Endothelial cell (in vitro differentiated cells): ENCODE results near the gene BCDIN3D. TPM values are rescaled to one million over a fixed set of nuclear protein-coding genes. Genes with fewer than 3 reads are reported as not detected.
"Not testable (repeated sequence)": the region's sequence is repeated elsewhere in the genome, so short reads cannot be mapped to it uniquely, and the experiment has no call there.

Experiments used
- DNase-seq: peaks from one replicate; pipeline ENCODE4 v3.0.0; 2021; ENCODE audit warnings: low spot score
- H3K27ac Mint-ChIP-seq: one replicate; pipeline ENCODE4 v1.8.0; 2021; ENCODE audit warnings: mixed read lengths, inconsistent platforms; ENCODE audit not compliant: unreplicated experiment
- H3K27me3 Mint-ChIP-seq: one replicate; pipeline ENCODE4 v1.8.0; 2021; ENCODE audit warnings: mild to moderate bottlenecking, moderate library complexity, mixed read lengths, inconsistent platforms; ENCODE audit not compliant: unreplicated experiment
- H3K36me3 Mint-ChIP-seq: one replicate; pipeline ENCODE4 v1.8.0; 2021; ENCODE audit warnings: mild to moderate bottlenecking, low read depth, mixed read lengths, inconsistent platforms; ENCODE audit not compliant: unreplicated experiment
- H3K4me1 Mint-ChIP-seq: one replicate; pipeline ENCODE4 v1.8.0; 2021; ENCODE audit warnings: mild to moderate bottlenecking, mixed read lengths, inconsistent platforms; ENCODE audit not compliant: unreplicated experiment
- H3K4me3 Mint-ChIP-seq: one replicate; pipeline ENCODE4 v1.8.0; 2021; ENCODE audit warnings: mild to moderate bottlenecking, mixed read lengths, inconsistent platforms; ENCODE audit not compliant: unreplicated experiment
- H3K9me3 Mint-ChIP-seq: one replicate; pipeline ENCODE4 v1.8.0; 2021; ENCODE audit warnings: mixed read lengths, inconsistent platforms; ENCODE audit not compliant: unreplicated experiment
- total RNA-seq: library from RNA; stranded (reverse); fragmentation: NEBNext Ultra II Directional; extraction: Animal tissue kit (Norgen Biotek cat#: 25700); gene quantifications from one replicate; pipeline ENCODE4 v1.2.1, GENCODE V29; 2021; ENCODE audit not compliant: unreplicated experiment
- TF ChIP-seq, protein P1 (sequence below): fragments of 200-600 bp; sonication (generic); IDR thresholded peaks from one replicate; pipeline ENCODE4 v1.5.0; 2021; ENCODE audit warnings: antibody characterized with exemption; ENCODE audit not compliant: unreplicated experiment

The BCDIN3D gene
- total RNA-seq, 1 donor from 2014 or later, result 2.6 TPM

GRCh38 chr12:49865782-49866135 lies 22.9 kb upstream of the BCDIN3D start:
- TF ChIP-seq, protein P1, sequence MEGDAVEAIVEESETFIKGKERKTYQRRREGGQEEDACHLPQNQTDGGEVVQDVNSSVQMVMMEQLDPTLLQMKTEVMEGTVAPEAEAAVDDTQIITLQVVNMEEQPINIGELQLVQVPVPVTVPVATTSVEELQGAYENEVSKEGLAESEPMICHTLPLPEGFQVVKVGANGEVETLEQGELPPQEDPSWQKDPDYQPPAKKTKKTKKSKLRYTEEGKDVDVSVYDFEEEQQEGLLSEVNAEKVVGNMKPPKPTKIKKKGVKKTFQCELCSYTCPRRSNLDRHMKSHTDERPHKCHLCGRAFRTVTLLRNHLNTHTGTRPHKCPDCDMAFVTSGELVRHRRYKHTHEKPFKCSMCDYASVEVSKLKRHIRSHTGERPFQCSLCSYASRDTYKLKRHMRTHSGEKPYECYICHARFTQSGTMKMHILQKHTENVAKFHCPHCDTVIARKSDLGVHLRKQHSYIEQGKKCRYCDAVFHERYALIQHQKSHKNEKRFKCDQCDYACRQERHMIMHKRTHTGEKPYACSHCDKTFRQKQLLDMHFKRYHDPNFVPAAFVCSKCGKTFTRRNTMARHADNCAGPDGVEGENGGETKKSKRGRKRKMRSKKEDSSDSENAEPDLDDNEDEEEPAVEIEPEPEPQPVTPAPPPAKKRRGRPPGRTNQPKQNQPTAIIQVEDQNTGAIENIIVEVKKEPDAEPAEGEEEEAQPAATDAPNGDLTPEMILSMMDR, result no peak
- H3K4me3 Mint-ChIP-seq, result no peak overlapping the region
- no peaks in the 10 kb centered on the region for H3K36me3 Mint-ChIP-seq
- no peaks in the 10 kb centered on the region for H3K9me3 Mint-ChIP-seq
- no peak for DNase-seq
- no peak overlapping the region for H3K27ac Mint-ChIP-seq
- H3K4me1 Mint-ChIP-seq, result no peaks in the 10 kb centered on the region
- H3K27me3 Mint-ChIP-seq, result peaks cover 3% of the 10 kb centered on the region

GRCh38 chr12:49865109-49865781 lies 22.3 kb upstream of the BCDIN3D start:
- no peak overlapping the region for H3K27ac Mint-ChIP-seq
- H3K36me3 Mint-ChIP-seq, result no peaks in the 10 kb centered on the region

DNA sequence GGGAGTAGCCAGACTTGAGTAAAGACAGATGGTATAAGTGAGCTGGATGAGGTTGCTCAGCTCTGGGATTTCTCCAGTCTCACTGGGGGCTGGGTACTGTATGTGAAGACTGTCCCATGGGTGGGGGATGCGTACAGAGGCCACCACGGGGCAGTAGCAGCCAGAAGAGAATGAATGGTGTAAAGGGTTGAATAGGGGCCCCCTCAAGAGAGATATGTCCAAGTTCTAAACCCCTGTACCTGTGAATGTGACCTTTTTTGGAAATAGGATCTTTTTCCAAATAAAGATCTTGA lies 21.8 kb upstream of the BCDIN3D start:
- peak overlapping the region; percentile 14 for H3K4me3 Mint-ChIP-seq
- DNase-seq, result no peak
- peaks cover 3% of the 10 kb centered on the region for H3K36me3 Mint-ChIP-seq
- peaks cover 3% of the 10 kb centered on the region for H3K9me3 Mint-ChIP-seq
- no peak overlapping the region for H3K27ac Mint-ChIP-seq
- H3K4me1 Mint-ChIP-seq, result no peaks in the 10 kb centered on the region
- peaks cover 3% of the 10 kb centered on the region for H3K27me3 Mint-ChIP-seq
- TF ChIP-seq, protein P1, result no peak

More at GRCh38 chr12:49865109-49865781, 22.3 kb upstream of the BCDIN3D start:
- Mint-ChIP-seq H3K9me3 (no peaks in the 10 kb centered on the region), H3K4me3 (no peak overlapping the region), H3K27me3 (peaks cover 3% of the 10 kb centered on the region), H3K4me1 (no peaks in the 10 kb centered on the region)
- TF ChIP-seq, protein P1, result no peak
- no peak for DNase-seq

DNA sequence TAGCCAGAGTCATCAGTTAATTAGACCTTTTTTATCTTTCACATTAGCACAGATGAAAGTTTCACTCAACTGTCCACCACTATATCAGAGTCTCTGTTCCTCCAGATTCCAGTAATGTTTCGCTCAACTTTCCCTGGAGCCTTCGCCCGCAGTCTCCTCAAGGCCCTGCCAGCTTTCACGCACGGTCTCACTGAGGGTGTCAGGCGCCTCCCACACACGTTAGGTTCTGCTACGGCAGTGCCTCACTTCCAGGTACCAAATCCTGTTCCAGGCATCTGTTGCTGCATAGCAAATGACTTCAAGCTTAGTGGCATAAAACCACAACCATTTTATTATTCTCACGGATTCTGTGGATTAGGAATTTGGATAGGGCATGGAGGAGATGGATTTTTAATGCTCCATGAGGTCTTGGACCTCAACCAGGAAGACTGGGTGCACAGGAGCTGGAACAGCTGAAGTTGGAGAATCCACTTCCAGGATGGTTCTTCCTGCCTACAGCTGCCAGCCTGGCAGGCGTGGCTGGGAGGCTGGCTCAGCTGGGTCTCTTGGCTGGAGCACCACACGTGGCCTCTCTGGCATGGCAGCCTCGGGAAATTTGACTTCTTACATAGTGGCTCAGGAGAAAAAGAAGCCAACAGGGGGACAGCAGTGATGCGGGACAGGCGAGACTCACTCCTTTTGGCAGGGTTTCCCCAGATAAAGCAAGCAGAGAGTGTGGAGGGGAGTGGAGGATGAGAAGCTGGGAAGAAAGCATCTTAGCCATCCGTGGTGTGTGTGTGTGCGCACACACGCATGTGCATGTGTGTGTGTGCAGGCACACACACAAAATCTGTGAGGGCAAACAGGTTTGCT lies 21.3 kb upstream of the BCDIN3D start:
- Mint-ChIP-seq H3K4me3 (peak overlapping the region; percentile 14), H3K27ac (no peak overlapping the region), H3K27me3 (peaks cover 6% of the 10 kb centered on the region), H3K36me3 (peaks cover 7% of the 10 kb centered on the region), H3K9me3 (peaks cover 5% of the 10 kb centered on the region), H3K4me1 (no peaks in the 10 kb centered on the region)
- TF ChIP-seq, protein P1, result no peak
- DNase-seq, result no peak

GRCh38 chr12:49860921-49861320 lies 18.0 kb upstream of the BCDIN3D start:
- H3K4me1 Mint-ChIP-seq, H3K27ac Mint-ChIP-seq: not testable (repeated sequence)

GRCh38 chr12:49855890-49856289 lies 13.0 kb upstream of the BCDIN3D start:
- not testable (repeated sequence) for DNase-seq, H3K36me3 Mint-ChIP-seq, H3K9me3 Mint-ChIP-seq, H3K4me3 Mint-ChIP-seq, H3K27ac Mint-ChIP-seq, H3K4me1 Mint-ChIP-seq, H3K27me3 Mint-ChIP-seq

More at GRCh38 chr12:49860921-49861320, 18.0 kb upstream of the BCDIN3D start:
- H3K27me3 Mint-ChIP-seq, H3K4me3 Mint-ChIP-seq, H3K9me3 Mint-ChIP-seq, DNase-seq, H3K36me3 Mint-ChIP-seq: not testable (repeated sequence)
